Lung (tissue), 12 donors: ENCODE data around the gene ARSI. TPM values are rescaled to one million over a fixed set of nuclear protein-coding genes. Genes with fewer than 3 reads are reported as not detected.

Source experiments
- ATAC-seq: fragments of 200-7000 bp; cut with Tn5 transposase; one replicate; pipeline ENCODE4 v1.9.1; 2020; ENCODE audit warnings: moderate number of reproducible peaks; ENCODE audit not compliant: insufficient read depth, low FRiP score
- DNase-seq, 3 donors: peaks; one replicate each; pipeline ENCODE4 v3.0.0-alpha.2; 2013 to 2017
- H3K27ac ChIP-seq, 2 donors: one replicate each; pipeline ENCODE4 v1.5.1; 2013; ENCODE audit warnings: mild to moderate bottlenecking in 2 of 2, moderate library complexity in 2 of 2, control low read depth in 1 of 2, inconsistent platforms in 1 of 2, low read depth in 1 of 2, low read length in 1 of 2
- H3K27me3 ChIP-seq, 3 donors: one replicate each; pipeline ENCODE4 v1.5.1; 2013; ENCODE audit warnings: low read length in 2 of 3; ENCODE audit not compliant: control insufficient read depth in 3 of 3, insufficient read depth in 3 of 3
- H3K36me3 ChIP-seq, 4 donors: one replicate each; pipeline ENCODE4 v1.5.1; 2013; ENCODE audit warnings: low read length in 4 of 4, mild to moderate bottlenecking in 1 of 4, moderate library complexity in 1 of 4; ENCODE audit not compliant: control insufficient read depth in 4 of 4, insufficient read depth in 4 of 4
- H3K4me1 ChIP-seq, 5 donors: one replicate each; pipeline ENCODE4 v1.5.1; 2013; ENCODE audit warnings: low read length in 5 of 5, mild to moderate bottlenecking in 2 of 5, moderate library complexity in 1 of 5; ENCODE audit not compliant: control insufficient read depth in 5 of 5, insufficient read depth in 5 of 5
- H3K4me3 ChIP-seq: one replicate; pipeline ENCODE4 v1.5.1; 2013; ENCODE audit warnings: mild to moderate bottlenecking, control low read depth, moderate library complexity
- H3K9ac ChIP-seq, 2 donors: one replicate each; pipeline ENCODE4 v1.5.1; 2013; ENCODE audit warnings: low read length in 2 of 2, control low read depth in 1 of 2; ENCODE audit not compliant: insufficient read depth in 1 of 2
- H3K9me3 ChIP-seq, 4 donors: one replicate each; pipeline ENCODE4 v1.5.1; 2013; ENCODE audit warnings: low read length in 3 of 4, mild to moderate bottlenecking in 1 of 4, moderate library complexity in 1 of 4; ENCODE audit not compliant: control insufficient read depth in 4 of 4, insufficient read depth in 3 of 4
- WGBS, 2 donors: extraction: QIAGEN DNeasy Blood & Tissue Kit; methylation state at CpG; one replicate each; pipeline ENCODE4 v1.1.7; 2013; 5-methylcytosine and 5-hydroxymethylcytosine counted together
- polyA plus RNA-seq, 2 donors: library from polyadenylated mRNA; stranded (reverse); fragments of 200-250 nt; gene quantifications; one replicate each; pipeline ENCODE4 v1.2.1, GENCODE V29; 2013
- total RNA-seq, 2 donors: library from RNA; depleted of rRNA in 1 of 2; stranded (reverse); fragments of >200 nt in 1 of 2; gene quantifications; one replicate each; pipeline ENCODE4 v1.2.1, GENCODE V29; 2014 to 2021
- TF ChIP-seq, protein P1 (sequence below): IDR thresholded peaks from 2 replicates; pipeline ENCODE4 v1.5.1; 2012; ENCODE audit warnings: mild to moderate bottlenecking; ENCODE audit errors: control extremely low read depth, extremely low read depth
- donor health status: control.
- donor health status: control.
- donor health status: Bipolar disorder and iron deficiency.
- donor health status: healthy.
- donor health status: DM: yes; HTN: yes; CAD: no.

Gene ARSI
- total and polyA plus RNA-seq, 4 donors = 0.91 to 15.4 (median 4.1) TPM

DNA sequence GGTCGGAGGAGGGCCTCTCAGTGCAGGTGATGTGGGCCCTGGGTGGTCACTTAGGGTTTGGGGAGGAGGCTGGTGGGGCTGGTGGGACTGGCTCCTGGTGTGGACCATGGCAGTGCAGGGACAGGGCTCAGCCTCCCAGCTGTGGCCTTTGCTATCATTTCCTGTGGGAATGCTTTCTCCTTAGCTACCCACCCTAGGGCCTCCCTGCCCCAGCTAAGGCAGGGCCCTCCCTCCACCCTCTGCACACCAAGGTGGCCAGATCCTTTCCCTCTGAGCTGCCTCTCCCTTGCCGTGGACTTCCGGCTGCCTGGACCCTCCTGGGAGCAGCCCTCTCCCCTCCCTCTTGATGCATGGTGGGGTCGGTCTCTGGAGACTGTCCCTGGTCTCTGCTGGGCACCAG lies 22.7 kb upstream of the ARSI start:
- ATAC-seq (no peak), DNase-seq (no peak)
- Histone ChIP-seq H3K27ac (no peak overlapping the region), H3K4me1 (peaks cover 0 to 55% (median 17%) of the 10 kb centered on the region in 5 donors), H3K9ac (no peak overlapping the region), H3K27me3 (no peaks in the 10 kb centered on the region), H3K4me3 (no peak overlapping the region), H3K36me3 (no peaks in the 10 kb centered on the region), H3K9me3 (peaks cover 0 to 3% (median 0%) of the 10 kb centered on the region in 4 donors)
- TF ChIP-seq, protein P1, sequence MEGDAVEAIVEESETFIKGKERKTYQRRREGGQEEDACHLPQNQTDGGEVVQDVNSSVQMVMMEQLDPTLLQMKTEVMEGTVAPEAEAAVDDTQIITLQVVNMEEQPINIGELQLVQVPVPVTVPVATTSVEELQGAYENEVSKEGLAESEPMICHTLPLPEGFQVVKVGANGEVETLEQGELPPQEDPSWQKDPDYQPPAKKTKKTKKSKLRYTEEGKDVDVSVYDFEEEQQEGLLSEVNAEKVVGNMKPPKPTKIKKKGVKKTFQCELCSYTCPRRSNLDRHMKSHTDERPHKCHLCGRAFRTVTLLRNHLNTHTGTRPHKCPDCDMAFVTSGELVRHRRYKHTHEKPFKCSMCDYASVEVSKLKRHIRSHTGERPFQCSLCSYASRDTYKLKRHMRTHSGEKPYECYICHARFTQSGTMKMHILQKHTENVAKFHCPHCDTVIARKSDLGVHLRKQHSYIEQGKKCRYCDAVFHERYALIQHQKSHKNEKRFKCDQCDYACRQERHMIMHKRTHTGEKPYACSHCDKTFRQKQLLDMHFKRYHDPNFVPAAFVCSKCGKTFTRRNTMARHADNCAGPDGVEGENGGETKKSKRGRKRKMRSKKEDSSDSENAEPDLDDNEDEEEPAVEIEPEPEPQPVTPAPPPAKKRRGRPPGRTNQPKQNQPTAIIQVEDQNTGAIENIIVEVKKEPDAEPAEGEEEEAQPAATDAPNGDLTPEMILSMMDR = no peak
- 83 to 96% methylated on average over 4 of the region's 4 CpGs for WGBS, 2 donors

DNA sequence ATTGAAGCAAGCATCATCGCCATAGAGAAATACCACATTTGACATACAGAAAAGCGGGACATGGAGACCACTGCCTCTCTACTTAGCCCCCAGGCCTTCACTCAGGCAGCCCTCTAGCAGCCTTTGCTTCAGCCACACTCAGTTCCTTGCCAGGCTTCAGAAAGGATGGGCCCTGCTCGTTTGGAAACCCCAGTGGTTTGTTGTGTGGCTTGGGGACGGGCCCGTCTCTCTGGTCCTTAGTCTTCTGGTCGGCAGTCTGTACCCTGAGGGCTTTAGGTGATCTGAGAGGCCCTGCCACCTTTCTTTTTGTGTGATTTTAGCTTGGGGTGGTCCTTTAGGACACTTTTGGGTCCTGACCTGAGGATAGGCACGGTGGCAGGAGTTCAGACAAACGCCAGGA lies 21.1 kb upstream of the ARSI start:
- Histone ChIP-seq H3K27me3 (no peaks in the 10 kb centered on the region), H3K36me3 (no peaks in the 10 kb centered on the region), H3K27ac (no peak overlapping the region), H3K9me3 (peaks cover 0 to 3% (median 0%) of the 10 kb centered on the region in 4 donors), H3K4me1 (peaks cover 0 to 56% (median 17%) of the 10 kb centered on the region in 5 donors), H3K9ac (no peak overlapping the region), H3K4me3 (no peak overlapping the region)
- DNase-seq (no peak), ATAC-seq (no peak)
- TF ChIP-seq, protein P1 = no peak
- 77 to 87% methylated on average over 8 of the region's 8 CpGs for WGBS, 2 donors

DNA sequence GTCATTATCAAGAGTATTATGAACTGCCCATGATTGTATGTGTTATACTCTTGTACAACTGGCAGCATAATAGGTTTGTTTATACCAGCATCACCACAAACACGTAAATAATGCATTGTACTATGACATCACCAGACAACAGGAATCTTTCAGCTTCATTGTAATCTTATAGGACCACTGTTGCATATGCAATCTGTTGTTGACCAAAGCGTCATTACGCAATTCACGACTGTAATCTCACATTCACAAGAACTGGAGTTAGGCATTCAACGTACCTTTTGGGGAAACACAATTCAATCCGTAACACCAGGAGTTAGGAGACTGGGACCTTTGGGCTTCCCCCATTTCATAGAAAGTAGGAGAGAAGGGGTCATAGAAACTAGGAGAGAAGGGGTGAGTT lies 20.4 kb upstream of the ARSI start:
- H3K4me1 ChIP-seq = peaks cover 0 to 53% (median 19%) of the 10 kb centered on the region in 5 donors
- H3K27ac ChIP-seq = no peak overlapping the region
- TF ChIP-seq, protein P1 = no peak
- ATAC-seq (no peak), DNase-seq (peak; percentile 48 to 92 (median 91))
- no peaks in the 10 kb centered on the region for H3K27me3 ChIP-seq
- WGBS, 2 donors = 58 to 82% methylated on average over 6 of the region's 6 CpGs
- no peak overlapping the region for H3K4me3 ChIP-seq
- peak overlapping the region in 1 of 2 donors; percentile 5 for H3K9ac ChIP-seq
- H3K9me3 ChIP-seq = peaks cover 0 to 3% (median 0%) of the 10 kb centered on the region in 4 donors
- H3K36me3 ChIP-seq = no peaks in the 10 kb centered on the region

DNA sequence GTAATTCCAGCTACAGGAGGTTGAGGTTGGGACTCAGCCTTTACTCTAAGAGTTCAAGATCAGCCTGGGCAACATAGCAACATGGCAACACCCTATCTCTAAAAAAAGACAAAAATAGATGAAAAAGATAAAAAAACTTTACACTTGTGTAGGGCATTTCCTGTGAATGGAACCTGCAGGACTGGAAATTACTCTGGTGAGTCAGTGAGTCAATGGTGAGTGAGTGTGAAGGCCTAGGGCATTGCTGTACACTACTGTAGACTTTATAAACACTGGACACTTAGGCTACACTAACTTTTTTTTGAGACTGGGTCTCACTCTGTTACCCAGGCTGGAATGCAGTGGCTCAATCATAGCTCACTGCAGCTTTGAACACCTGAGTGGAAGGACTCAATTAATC lies 19.5 kb upstream of the ARSI start:
- ATAC-seq (no peak), DNase-seq (no peak)
- Histone ChIP-seq H3K27ac (no peak overlapping the region), H3K36me3 (no peaks in the 10 kb centered on the region), H3K9ac (no peak overlapping the region), H3K9me3 (peaks cover 0 to 3% (median 0%) of the 10 kb centered on the region in 4 donors), H3K4me3 (no peak overlapping the region), H3K4me1 (peaks cover 0 to 44% (median 13%) of the 10 kb centered on the region in 5 donors), H3K27me3 (no peaks in the 10 kb centered on the region)
- TF ChIP-seq, protein P1 = no peak
